BLaER1 (cell line): ENCODE data around the gene HIF1A.

Source experiments
- H3K27ac ChIP-seq: shearing (Covaris generic); formaldehyde crosslinking; 2 replicates; pipeline ENCODE4 v1.8.1; 2022
- H3K27me3 ChIP-seq: shearing (Covaris generic); formaldehyde crosslinking; 2 replicates; pipeline ENCODE4 v1.8.1; 2022
- H3K36me3 ChIP-seq: shearing (Covaris generic); formaldehyde crosslinking; 2 replicates; pipeline ENCODE4 v1.8.1; 2022
- H3K4me1 ChIP-seq: shearing (Covaris generic); formaldehyde crosslinking; 2 replicates; pipeline ENCODE4 v1.8.1; 2022
- H3K4me2 ChIP-seq: shearing (Covaris generic); formaldehyde crosslinking; 2 replicates; pipeline ENCODE4 v1.8.1; 2022
- H3K4me3 ChIP-seq: shearing (Covaris generic); formaldehyde crosslinking; 2 replicates; pipeline ENCODE4 v1.8.1; 2022
- H3K9ac ChIP-seq: shearing (Covaris generic); formaldehyde crosslinking; 2 replicates; pipeline ENCODE4 v1.8.1; 2022
- H3K9me3 ChIP-seq: shearing (Covaris generic); formaldehyde crosslinking; 2 replicates; pipeline ENCODE4 v1.8.1; 2022
- H4K20me1 ChIP-seq: shearing (Covaris generic); formaldehyde crosslinking; 2 replicates; pipeline ENCODE4 v1.8.1; 2022
- Cebpa-rat ChIP-seq: shearing (Covaris generic); IDR thresholded peaks from 2 replicates; pipeline ENCODE4 v1.8.1; 2022

Gene HIF1A

DNA sequence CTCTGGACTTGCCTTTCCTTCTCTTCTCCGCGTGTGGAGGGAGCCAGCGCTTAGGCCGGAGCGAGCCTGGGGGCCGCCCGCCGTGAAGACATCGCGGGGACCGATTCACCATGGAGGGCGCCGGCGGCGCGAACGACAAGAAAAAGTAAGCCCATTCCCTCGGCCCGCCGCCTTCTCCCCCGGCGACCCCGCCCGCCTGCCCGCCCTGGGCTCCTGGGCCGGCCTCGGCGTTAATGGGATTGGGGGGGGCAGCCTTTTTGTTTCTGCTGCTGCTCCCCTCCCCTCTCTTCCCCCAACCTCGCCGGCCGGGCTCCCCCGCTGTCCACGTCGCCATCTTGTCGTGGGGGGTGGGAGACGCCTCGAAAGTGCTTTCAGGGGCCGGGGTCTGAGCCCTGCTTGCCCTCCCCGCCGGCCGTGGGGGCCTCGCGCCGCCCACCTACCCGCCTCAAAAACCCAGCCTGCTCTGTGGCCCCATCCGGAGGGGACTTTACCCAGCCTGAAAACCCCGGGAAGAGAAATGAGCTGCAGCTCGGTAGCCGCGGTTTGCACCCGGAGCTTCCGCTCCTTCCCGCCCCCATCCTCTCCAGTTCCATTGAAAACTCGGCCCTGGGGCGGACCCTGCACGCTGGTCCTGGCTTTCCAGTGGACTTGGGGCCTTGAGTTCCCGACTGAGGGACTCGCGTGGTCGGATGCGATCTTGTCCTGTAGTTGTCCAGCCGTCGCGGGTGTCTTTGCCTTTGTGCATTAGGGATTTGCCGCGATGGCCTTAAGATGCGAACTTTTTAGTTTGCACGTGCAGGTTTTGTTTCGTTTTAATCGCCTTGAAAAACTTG lies 598 bp downstream of the HIF1A start:
- Histone ChIP-seq H3K4me1 (peaks cover 54% of the 10 kb centered on the region), H3K27ac (peak overlapping the region; percentile 98), H3K36me3 (peaks cover 6% of the 10 kb centered on the region), H4K20me1 (peaks cover 50% of the 10 kb centered on the region), H3K4me2 (peak overlapping the region; percentile 87), H3K9me3 (peaks cover 6% of the 10 kb centered on the region; the same call in 1 of the 2 replicates), H3K27me3 (no peaks in the 10 kb centered on the region), H3K4me3 (peak overlapping the region; percentile 94), H3K9ac (peak overlapping the region; percentile 97)
- TF ChIP-seq Cebpa-rat = no peak

- Histone ChIP-seq H3K4me2 (peak overlapping the region; percentile 87), H3K27me3 (no peaks in the 10 kb centered on the region), H3K9ac (peak overlapping the region; percentile 97), H3K9me3 (peaks cover 6% of the 10 kb centered on the region; the same call in 1 of the 2 replicates), H3K36me3 (peaks cover 6% of the 10 kb centered on the region), H3K4me1 (peaks cover 51% of the 10 kb centered on the region), H3K27ac (peak overlapping the region; percentile 98), H3K4me3 (peak overlapping the region; percentile 94), H4K20me1 (peaks cover 60% of the 10 kb centered on the region)
- TF ChIP-seq Cebpa-rat = no peak
Observed at GRCh38 chr14:61696753-61697318, 1.5 kb downstream of the HIF1A start.

- peaks cover 75% of the 10 kb centered on the region for H4K20me1 ChIP-seq
- peak overlapping the region; percentile 98 for H3K27ac ChIP-seq
- H3K4me3 ChIP-seq = peak overlapping the region; percentile 94
Observed at GRCh38 chr14:61698206-61698980, 3.1 kb downstream of the HIF1A start.

DNA sequence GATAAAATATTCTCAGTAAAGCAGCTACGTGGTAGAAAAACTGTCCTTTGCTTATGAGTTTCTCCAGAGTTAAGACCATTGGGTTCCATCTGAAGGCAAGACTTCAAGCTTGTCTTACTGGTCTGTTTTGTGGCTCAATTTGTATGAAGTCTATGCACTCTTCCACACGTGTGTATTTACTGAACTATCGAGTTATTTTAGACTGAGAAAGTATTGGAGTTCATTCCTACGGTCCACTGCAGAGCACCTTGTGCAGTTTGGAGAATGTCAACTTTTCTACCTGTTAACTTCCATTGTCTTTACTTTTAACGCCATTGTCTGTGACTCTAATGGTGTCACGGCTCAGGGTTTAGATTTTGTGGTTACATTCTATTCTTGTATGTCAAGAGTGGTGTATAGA lies 3.7 kb downstream of the HIF1A start:
- Histone ChIP-seq H3K4me1 (peaks cover 45% of the 10 kb centered on the region), H3K4me2 (peak overlapping the region; percentile 87), H3K36me3 (peaks cover 6% of the 10 kb centered on the region), H3K27ac (peak overlapping the region; percentile 98; the same call in 1 of the 2 replicates), H3K9ac (peak overlapping the region; percentile 97), H3K4me3 (peak overlapping the region; percentile 94), H3K9me3 (peaks cover 6% of the 10 kb centered on the region; the same call in 1 of the 2 replicates), H3K27me3 (no peaks in the 10 kb centered on the region), H4K20me1 (peaks cover 81% of the 10 kb centered on the region)
- TF ChIP-seq Cebpa-rat = no peak

More at GRCh38 chr14:61698206-61698980, 3.1 kb downstream of the HIF1A start:
- peaks cover 47% of the 10 kb centered on the region for H3K4me1 ChIP-seq
- H3K9me3 ChIP-seq = peaks cover 6% of the 10 kb centered on the region; the same call in 1 of the 2 replicates
- H3K9ac ChIP-seq = peak overlapping the region; percentile 97
- peak overlapping the region; percentile 87 for H3K4me2 ChIP-seq
- H3K36me3 ChIP-seq = peaks cover 6% of the 10 kb centered on the region
- no peaks in the 10 kb centered on the region for H3K27me3 ChIP-seq
- no peak for TF ChIP-seq Cebpa-rat

DNA sequence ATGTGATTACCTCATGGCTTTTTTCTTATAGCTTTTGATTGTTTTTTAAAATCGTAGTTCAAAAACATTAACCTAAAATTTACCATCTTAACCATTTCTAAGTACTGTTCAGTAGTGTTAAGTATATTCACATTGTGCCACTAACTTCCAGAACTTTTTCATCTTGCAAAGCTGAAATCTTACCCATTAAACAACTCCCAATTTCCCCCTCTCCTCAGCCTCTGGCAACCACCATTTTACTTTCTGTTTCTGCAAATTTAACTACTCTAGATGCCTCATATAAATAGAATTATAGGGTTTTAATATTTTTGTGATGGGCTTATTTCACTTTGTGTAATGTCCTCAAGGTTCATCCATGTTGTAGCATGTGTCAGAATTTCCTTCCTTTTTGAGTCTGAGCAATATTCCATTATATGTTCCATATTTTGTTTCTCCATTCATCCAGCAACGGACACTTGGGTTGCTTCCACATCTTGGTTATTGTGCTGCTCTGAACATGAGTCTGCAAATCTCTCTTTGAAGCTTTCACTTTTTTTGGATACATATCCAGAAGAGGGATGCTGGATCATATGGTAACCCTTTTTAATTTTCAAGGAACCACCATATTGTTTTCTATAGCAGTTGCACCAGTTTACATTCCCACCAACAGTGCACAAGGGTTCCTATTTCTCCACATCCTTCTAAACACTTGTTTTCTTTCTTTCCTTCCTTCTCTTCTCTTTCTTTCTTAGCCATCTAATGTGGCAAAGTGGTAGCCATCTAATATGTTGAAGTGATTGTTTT lies 5.0 kb downstream of the HIF1A start:
- H3K9me3 ChIP-seq = peaks cover 16% of the 10 kb centered on the region; the same call in 1 of the 2 replicates
- peaks cover 16% of the 10 kb centered on the region for H3K36me3 ChIP-seq
- TF ChIP-seq Cebpa-rat = no peak
- H3K9ac ChIP-seq = no peak overlapping the region
- no peaks in the 10 kb centered on the region for H3K27me3 ChIP-seq
- H3K4me3 ChIP-seq = no peak overlapping the region
- peak overlapping the region; percentile 87 for H3K4me2 ChIP-seq
- H3K4me1 ChIP-seq = peaks cover 36% of the 10 kb centered on the region
- no peak overlapping the region for H3K27ac ChIP-seq
- peaks cover 94% of the 10 kb centered on the region for H4K20me1 ChIP-seq

DNA sequence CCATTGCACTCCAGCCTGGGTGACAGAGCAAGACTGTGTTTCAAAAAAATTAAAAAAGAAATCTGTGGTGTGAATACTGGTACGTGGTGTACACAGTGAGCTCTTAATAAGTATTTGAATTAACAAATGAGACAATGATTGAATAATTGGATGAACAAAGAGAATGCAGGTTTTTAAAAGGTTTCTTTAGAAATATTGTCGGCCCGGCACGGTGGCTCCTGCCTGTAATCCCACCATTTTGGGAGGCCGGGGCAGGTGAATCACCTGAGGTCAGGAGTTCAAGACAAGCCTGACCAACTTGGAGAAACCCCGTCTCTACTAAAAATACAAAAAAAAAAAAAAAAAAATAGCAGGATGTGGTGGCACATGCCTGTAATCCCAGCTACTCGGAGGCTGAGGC lies 6.6 kb downstream of the HIF1A start:
- H3K4me1 ChIP-seq = peaks cover 36% of the 10 kb centered on the region
- peaks cover 32% of the 10 kb centered on the region; the same call in 1 of the 2 replicates for H3K9me3 ChIP-seq
- no peak overlapping the region for H3K27ac ChIP-seq
- no peaks in the 10 kb centered on the region for H3K27me3 ChIP-seq
- H3K4me3 ChIP-seq = no peak overlapping the region
- H3K9ac ChIP-seq = no peak overlapping the region
- peaks cover 100% of the 10 kb centered on the region for H4K20me1 ChIP-seq
- peaks cover 30% of the 10 kb centered on the region for H3K36me3 ChIP-seq
- H3K4me2 ChIP-seq = no peak overlapping the region
- no peak for TF ChIP-seq Cebpa-rat

DNA sequence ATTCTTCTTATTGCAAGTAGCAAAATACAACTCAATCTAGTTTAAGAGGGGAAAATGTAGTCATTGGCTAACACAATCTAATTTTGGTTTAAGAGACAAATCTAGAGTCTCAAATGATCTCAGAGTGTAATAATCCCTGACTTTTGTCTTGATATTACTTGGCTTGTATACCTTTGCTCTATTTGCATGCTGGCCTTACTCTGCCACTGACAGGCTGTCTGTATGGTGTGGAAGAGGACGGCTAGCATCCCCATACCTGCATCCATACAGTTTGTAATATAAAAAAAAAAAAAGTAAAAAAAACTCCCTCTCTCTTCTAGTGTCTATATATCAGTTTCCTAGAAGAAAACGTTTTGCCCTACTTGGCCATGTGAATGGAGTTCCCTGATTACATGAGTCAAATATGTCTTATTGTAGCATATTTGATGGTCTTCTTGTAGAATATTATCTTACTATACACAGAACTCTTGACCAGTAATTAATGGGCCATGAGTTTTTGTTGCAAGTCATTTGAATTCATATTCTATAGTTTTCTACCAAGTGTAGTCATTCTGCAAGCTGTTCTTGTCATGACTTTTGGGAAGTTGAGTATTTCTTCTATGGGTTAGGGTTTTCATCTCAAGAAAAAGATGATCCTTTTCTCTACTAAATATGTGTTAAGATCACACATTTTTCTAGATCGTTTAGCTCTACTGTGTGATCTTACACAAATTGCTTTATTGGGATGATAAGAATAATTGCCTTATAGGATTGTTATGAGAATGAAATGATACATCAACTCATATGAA lies 8.2 kb downstream of the HIF1A start:
- peaks cover 31% of the 10 kb centered on the region for H3K36me3 ChIP-seq
- peaks cover 31% of the 10 kb centered on the region for H3K4me1 ChIP-seq
- H3K9me3 ChIP-seq = peaks cover 34% of the 10 kb centered on the region; the same call in 1 of the 2 replicates
- no peak overlapping the region for H3K27ac ChIP-seq
- no peaks in the 10 kb centered on the region for H3K27me3 ChIP-seq
- peaks cover 92% of the 10 kb centered on the region for H4K20me1 ChIP-seq
- no peak overlapping the region for H3K4me3 ChIP-seq
- no peak overlapping the region for H3K9ac ChIP-seq
- TF ChIP-seq Cebpa-rat = no peak
- no peak overlapping the region; the same call in 1 of the 2 replicates for H3K4me2 ChIP-seq

- no peak overlapping the region for H3K27ac ChIP-seq
- peaks cover 92% of the 10 kb centered on the region for H4K20me1 ChIP-seq
- no peaks in the 10 kb centered on the region for H3K27me3 ChIP-seq
- peaks cover 31% of the 10 kb centered on the region for H3K36me3 ChIP-seq
- H3K4me3 ChIP-seq = no peak overlapping the region
- peaks cover 37% of the 10 kb centered on the region; the same call in 1 of the 2 replicates for H3K9me3 ChIP-seq
- no peak overlapping the region for H3K9ac ChIP-seq
- no peak overlapping the region for H3K4me2 ChIP-seq
- no peak for TF ChIP-seq Cebpa-rat
- H3K4me1 ChIP-seq = peaks cover 25% of the 10 kb centered on the region
Observed at GRCh38 chr14:61704554-61704953, 9.2 kb downstream of the HIF1A start.
